Mesodermal cell (in vitro differentiated cells): ENCODE data around the gene TBCD.

Source experiments
- H3K27ac ChIP-seq: 2 replicates; pipeline ENCODE4 v1.7.0; 2013; ENCODE audit warnings: mild to moderate bottlenecking, low read depth, low read length, moderate library complexity; ENCODE audit not compliant: severe bottlenecking
- H3K36me3 ChIP-seq: 2 replicates; pipeline ENCODE4 v1.7.1; 2013; ENCODE audit warnings: mild to moderate bottlenecking, low read length, moderate library complexity; ENCODE audit not compliant: control insufficient read depth, insufficient read depth
- H3K4me1 ChIP-seq: one replicate; pipeline ENCODE4 v1.7.1; 2013; ENCODE audit warnings: mild to moderate bottlenecking, low read length; ENCODE audit not compliant: insufficient read depth, control insufficient read depth, poor library complexity, severe bottlenecking
- H3K4me3 ChIP-seq: 2 replicates; pipeline ENCODE4 v1.7.0; 2013; ENCODE audit warnings: low read length, control low read depth, mild to moderate bottlenecking; ENCODE audit not compliant: insufficient read depth, poor library complexity, severe bottlenecking; ENCODE audit errors: extremely low read depth
- H3K9me3 ChIP-seq: 2 replicates; pipeline ENCODE4 v1.7.1; 2013; ENCODE audit warnings: mild to moderate bottlenecking, low read length, moderate library complexity; ENCODE audit not compliant: control insufficient read depth
- WGBS, 2 experiments: methylation state at CpG; one replicate each; pipeline ENCODE4 v1.1.5; 2013; ENCODE audit warnings: missing lambda C conversion rate in 2 of 2; ENCODE audit not compliant: insufficient coverage in 2 of 2; 5-methylcytosine and 5-hydroxymethylcytosine counted together

Gene TBCD

DNA sequence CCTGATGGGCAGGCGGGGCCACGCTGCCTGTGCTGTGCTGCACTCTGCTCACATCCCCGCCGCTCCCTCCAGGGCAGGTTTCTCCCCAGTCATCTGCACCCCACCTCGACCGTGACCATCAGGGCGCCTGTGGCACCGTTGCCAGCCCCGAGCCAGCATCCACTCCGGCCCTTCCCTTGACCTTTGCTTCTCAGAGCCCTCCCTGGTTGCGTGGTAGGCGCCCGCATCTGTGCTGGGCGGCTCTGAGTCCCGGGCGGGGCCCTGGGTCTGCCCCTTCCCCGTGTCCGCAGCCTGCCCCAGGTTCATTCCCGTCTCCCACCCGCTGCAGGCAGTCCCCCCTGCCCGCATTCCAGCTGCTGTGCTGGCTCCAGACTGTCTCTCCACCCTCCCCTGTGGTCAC, 54.8 kb downstream of the TBCD start:
- no peak overlapping the region for H3K4me3 ChIP-seq
- H3K27ac ChIP-seq = peak overlapping the region; percentile 5
- H3K9me3 ChIP-seq = no peaks in the 10 kb centered on the region
- peaks cover 25% of the 10 kb centered on the region for H3K36me3 ChIP-seq
- 93 to 95% methylated on average over 20 to 21 of the region's 21 CpGs for WGBS, 2 experiments
- peaks cover 6% of the 10 kb centered on the region for H3K4me1 ChIP-seq

DNA sequence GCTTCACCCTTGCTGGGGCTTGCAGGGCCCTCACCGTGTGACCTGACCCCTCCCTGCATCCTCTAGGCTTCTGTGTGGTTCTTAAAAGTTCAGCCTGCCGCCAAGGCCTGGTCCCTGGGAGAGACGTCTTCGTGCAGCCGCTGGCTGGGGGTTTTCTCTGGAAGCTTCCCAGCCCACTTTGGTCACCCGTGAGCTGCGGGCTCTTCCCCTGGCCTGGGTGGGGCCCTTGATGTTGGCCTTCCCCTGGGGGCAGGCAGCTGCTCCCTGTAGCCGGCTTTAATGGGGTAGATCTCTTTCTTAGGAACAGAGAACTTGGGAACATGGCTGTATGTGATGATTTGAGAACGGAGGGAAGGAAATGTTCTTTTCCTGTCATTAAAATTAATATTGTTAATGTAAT, 55.2 kb downstream of the TBCD start:
- 93 to 95% methylated on average over 7 to 8 of the region's 9 CpGs for WGBS, 2 experiments
- peak overlapping the region; percentile 5 for H3K27ac ChIP-seq
- no peak overlapping the region for H3K4me3 ChIP-seq
- peaks cover 6% of the 10 kb centered on the region for H3K4me1 ChIP-seq
- no peaks in the 10 kb centered on the region for H3K9me3 ChIP-seq
- H3K36me3 ChIP-seq = peaks cover 29% of the 10 kb centered on the region

DNA sequence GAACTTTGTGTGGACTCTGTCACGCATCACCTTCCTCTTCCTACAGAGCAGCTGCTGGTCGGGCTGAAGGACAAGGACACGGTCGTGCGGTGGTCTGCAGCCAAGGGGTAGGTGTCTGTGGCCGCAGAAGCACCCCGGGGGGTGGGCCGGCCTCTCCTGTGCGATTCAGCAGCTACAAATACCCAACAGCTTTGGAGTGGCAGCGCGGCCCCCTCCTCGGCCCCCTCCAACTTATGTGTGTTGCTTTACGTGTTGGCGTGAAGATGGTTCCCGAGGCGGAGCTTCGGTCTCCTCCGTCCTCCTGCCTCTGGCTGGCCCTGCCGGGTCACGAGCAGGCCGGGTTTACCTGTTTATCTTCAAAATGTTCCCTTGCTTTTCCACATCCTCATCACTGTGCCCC, 55.7 kb downstream of the TBCD start:
- Histone ChIP-seq H3K9me3 (no peaks in the 10 kb centered on the region), H3K4me1 (peaks cover 6% of the 10 kb centered on the region), H3K27ac (no peak overlapping the region), H3K4me3 (no peak overlapping the region), H3K36me3 (peaks cover 30% of the 10 kb centered on the region)
- WGBS, 2 experiments = 94 to 98% methylated on average over 17 to 21 of the region's 21 CpGs

DNA sequence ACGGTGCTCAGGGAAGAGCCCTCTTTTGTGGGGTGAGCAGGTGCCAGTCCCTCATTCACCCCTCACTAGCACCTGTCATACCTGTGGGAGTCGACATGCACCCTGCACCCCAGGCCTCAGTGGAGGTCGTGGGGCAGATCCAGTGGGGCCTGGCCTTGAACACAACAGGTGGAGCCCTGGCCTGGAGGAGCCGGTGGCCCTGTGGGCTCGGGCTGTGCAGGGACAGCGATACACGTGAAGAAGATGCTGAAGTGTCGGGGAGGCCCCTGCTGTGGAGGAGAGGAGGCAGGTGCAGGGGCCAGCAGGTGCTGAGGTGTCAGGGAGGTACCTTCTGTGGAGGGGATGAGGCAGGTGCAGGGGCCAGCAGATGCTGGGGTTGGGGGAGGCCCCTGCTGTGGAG, 56.1 kb downstream of the TBCD start:
- no peak overlapping the region for H3K27ac ChIP-seq
- H3K4me1 ChIP-seq = peaks cover 6% of the 10 kb centered on the region
- peaks cover 34% of the 10 kb centered on the region for H3K36me3 ChIP-seq
- H3K9me3 ChIP-seq = no peaks in the 10 kb centered on the region
- no peak overlapping the region for H3K4me3 ChIP-seq
- 91 to 96% methylated on average over 6 to 7 of the region's 8 CpGs for WGBS, 2 experiments

DNA sequence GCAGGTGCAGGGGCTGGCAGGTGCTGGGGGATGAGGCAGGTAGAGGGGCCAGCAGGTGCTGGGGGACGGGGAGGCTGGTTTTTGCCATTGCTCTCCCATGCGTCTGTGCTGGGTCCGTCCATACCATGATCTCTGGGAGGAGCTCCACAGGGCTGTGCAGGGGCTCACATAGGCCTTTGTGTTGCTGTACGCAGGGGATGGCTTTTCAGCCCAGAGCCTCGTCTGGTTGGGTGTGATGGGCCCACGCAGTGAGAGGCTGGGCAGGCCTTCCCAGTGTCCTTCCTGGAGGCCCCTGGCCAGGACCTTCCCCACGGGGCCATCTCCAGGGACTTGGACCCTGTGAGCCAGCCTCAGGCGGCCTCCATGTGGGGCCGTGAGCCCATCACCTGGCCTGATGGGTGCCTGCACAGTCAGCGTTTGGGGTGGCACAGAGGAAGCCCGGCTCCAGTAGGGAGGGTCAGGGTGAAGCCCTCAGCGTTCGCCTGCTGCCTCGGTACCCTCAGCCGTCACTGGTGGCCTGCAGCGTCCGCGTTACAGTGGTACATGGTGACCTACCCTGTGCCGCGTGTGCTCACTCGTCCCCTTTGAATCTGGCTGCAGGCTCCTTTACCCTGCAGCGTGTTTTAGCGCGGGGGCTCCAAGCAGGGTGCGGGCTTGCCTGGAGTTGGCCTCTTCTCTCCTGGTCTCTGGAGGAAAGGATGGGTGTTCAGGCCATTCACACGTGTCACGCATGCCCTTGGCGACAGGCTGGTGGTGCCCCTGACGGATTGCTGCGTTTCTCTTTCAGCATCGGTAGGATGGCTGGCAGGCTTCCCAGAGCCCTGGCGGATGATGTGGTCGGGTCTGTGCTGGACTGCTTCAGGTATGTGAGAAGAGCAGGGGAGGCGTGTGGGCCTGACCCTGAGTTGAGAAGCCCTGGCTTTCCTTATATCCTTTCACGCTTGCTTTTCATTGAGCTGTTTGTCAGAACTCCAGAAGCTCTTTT, 57.3 kb downstream of the TBCD start:
- H3K36me3 ChIP-seq = peaks cover 41% of the 10 kb centered on the region
- H3K27ac ChIP-seq = no peak overlapping the region
- H3K4me1 ChIP-seq = peaks cover 6% of the 10 kb centered on the region
- 93 to 95% methylated on average over 33 to 34 of the region's 35 CpGs for WGBS, 2 experiments
- H3K9me3 ChIP-seq = no peaks in the 10 kb centered on the region
- no peak overlapping the region for H3K4me3 ChIP-seq

DNA sequence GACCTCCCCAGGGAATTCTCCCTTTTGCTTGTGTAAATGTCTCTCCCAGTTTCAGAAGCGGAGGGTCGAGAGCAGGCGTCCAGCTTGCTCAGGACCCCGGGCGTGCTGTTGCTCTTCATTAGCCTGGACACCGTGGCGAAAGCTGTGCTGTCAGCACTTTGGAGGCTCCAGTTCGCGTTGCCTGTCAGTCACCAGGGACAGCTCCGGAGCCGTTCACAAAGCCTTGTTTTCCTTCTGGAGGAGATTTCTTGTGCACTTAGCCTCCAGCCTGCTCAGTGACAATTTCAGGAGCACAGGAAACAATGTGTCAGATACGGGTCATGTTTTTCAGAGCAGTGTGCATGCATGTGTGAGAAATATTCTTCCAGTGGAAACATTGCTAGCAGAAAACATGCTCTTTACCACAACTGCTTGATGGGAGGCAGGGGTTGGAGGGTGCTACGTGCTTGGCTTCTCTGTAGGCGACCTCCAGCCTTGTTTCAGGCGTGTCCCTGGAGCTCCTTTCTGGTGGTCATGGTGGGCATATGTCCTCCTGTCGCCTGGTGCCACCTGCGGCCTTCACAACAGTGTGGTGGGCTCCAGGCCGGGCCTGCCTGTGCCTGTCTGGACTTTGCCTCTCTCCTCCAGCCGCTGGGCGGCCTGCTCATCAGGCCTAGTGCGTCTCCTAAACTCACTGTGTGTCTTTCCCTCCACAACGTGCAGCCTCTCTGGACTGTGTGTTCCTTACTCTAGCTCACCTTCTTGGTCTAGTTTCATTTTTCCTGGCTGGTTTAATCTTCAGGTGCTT, 59.0 kb downstream of the TBCD start:
- 88 to 95% methylated on average over 20 to 21 of the region's 22 CpGs for WGBS, 2 experiments
- no peak overlapping the region for H3K27ac ChIP-seq
- H3K9me3 ChIP-seq = no peaks in the 10 kb centered on the region
- no peak overlapping the region for H3K4me3 ChIP-seq
- peaks cover 6% of the 10 kb centered on the region for H3K4me1 ChIP-seq
- H3K36me3 ChIP-seq = peaks cover 52% of the 10 kb centered on the region

DNA sequence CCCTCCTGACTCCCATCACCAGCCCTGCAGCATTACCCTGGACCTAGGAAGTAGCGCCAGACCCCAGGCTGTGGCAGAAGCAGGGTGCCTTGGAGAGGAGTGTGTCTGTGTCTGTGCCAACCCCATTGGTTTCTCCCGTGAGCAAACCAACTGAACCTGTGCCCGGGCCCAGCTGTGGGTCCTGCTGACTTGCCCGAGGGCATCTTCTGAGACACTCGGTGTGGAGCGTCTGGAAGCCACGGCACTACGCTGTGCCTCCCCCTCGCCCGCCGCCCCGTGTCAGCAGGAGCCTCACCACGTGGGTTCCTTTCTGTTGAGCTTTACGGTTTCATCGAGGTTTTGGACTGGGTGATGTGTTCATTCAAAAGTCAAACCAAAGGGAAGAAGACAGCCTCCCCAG, 60.2 kb downstream of the TBCD start:
- 95 to 97% methylated on average over 8 to 13 of the region's 15 CpGs for WGBS, 2 experiments
- Histone ChIP-seq H3K4me3 (no peak overlapping the region), H3K27ac (no peak overlapping the region), H3K36me3 (peaks cover 56% of the 10 kb centered on the region), H3K9me3 (no peaks in the 10 kb centered on the region), H3K4me1 (peaks cover 4% of the 10 kb centered on the region)

DNA sequence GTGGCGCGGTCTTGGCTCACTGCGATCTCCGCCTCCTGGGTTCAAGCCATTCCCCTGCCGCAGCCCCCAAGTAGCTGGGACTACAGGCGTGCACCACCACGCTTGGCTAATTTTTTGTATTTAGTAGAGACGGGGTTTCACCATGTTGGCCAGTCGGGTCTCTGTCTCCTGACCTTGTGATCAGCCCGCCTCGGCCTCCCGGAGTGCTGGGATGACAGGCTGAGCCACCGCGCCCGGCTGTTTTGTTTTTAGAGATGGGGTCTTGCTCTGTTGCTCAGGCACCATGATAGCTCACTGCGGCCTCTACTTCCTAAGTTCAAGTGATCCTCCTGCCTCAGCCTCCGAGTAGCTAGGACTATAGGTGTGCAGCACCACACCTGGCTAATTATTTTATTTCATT, 60.7 kb downstream of the TBCD start:
- no peak overlapping the region for H3K27ac ChIP-seq
- no peaks in the 10 kb centered on the region for H3K4me1 ChIP-seq
- peaks cover 56% of the 10 kb centered on the region for H3K36me3 ChIP-seq
- no peak overlapping the region for H3K4me3 ChIP-seq
- WGBS, 2 experiments = 93 to 94% methylated on average over 16 of the region's 17 CpGs
- H3K9me3 ChIP-seq = no peaks in the 10 kb centered on the region

DNA sequence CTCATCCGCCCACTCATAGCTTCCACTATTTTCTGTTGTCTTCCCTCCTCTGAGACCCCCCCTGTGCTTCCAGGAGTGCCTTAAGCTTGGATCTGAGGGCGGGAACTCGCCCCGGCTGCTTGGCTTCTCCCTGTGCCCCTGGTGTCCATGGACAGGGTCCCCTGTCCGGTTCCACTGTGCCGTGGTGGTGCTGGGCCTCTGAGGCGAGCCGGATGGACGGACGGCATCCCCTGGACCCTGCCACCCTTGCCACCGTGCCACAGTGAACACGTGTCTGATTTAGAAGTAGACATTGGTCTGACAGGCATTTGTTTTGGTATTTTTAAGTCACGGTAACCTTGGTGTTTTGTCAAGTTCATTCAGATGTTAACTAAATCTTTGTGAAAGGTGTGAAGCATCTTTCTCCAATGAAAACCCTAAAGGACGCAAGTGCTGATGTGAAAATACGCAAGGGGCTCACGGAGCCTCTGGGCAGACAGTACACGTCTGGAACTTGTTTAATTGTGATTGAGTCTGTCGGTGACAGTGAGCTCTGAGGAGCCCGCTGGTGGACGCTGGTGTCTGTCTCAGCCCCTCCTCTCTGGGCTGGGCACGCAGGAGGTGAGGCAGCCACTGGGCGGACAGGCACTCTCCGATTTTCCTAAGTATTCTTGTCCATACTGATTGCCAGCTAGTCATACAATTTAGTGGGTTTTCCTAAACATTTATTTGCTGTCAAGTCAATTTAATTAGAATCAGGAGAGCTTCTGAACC, 61.6 kb downstream of the TBCD start:
- Histone ChIP-seq H3K4me3 (no peak overlapping the region), H3K9me3 (no peaks in the 10 kb centered on the region), H3K4me1 (no peaks in the 10 kb centered on the region), H3K36me3 (peaks cover 59% of the 10 kb centered on the region), H3K27ac (no peak overlapping the region)
- whole genome bisulfite sequencing, 2 experiments = 94 to 97% methylated on average over 18 to 23 of the region's 23 CpGs

DNA sequence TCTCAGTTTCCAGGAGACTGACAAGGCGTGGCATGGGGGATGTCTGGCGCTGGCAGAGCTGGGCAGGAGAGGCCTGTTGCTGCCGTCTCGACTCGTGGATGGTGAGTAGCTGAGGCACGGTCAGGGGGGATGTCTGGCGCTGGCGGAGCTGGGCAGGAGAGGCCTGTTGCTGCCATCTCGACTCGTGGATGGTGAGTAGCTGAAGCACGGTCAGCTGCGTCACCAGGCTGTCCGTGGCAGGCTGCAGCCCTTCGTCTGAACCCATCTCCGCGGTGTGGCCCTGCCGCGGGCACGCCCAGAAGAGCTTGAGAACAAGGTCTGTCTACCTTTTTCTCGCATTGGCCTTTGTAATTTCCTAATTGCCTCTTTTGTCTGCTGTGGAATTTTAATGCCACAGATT, 63.0 kb downstream of the TBCD start:
- peaks cover 71% of the 10 kb centered on the region for H3K36me3 ChIP-seq
- 94 to 97% methylated on average over 20 of the region's 20 CpGs for WGBS, 2 experiments

More for the DNA sequence above, 63.0 kb downstream of the TBCD start:
- H3K27ac ChIP-seq = no peak overlapping the region
- no peaks in the 10 kb centered on the region for H3K4me1 ChIP-seq
- H3K4me3 ChIP-seq = no peak overlapping the region
- peaks cover 5% of the 10 kb centered on the region for H3K9me3 ChIP-seq
